Ascending aorta (tissue), 2 donors: ENCODE data around the gene PRKAR1B. TPM values are rescaled to one million over a fixed set of nuclear protein-coding genes. Genes with fewer than 3 reads are reported as not detected.

ENCODE experiments used
- DNase-seq, 2 donors: peaks; one replicate each; pipeline ENCODE4 v3.0.0-alpha.2; 2019; ENCODE audit warnings: low spot score in 2 of 2
- H3K27ac ChIP-seq, 2 donors: fragments of 200-600 bp; sonication (generic); one replicate each; pipeline ENCODE4 v1.5.1; 2016 to 2017; ENCODE audit warnings: mild to moderate bottlenecking in 1 of 2
- H3K27me3 ChIP-seq: fragments of 200-600 bp; sonication (generic); one replicate; pipeline ENCODE4 v1.5.1; 2017
- H3K36me3 ChIP-seq, 2 donors: fragments of 200-600 bp; sonication (generic); one replicate each; pipeline ENCODE4 v1.5.1; 2016
- H3K4me1 ChIP-seq, 2 donors: fragments of 200-600 bp; sonication (generic); one replicate each; pipeline ENCODE4 v1.5.1; 2016 to 2017; ENCODE audit warnings: mild to moderate bottlenecking in 1 of 2
- H3K4me3 ChIP-seq, 2 donors: fragments of 200-600 bp; sonication (generic); one replicate each; pipeline ENCODE4 v1.5.1; 2016 to 2017; ENCODE audit warnings: mild to moderate bottlenecking in 1 of 2
- H3K9me3 ChIP-seq, 2 donors: fragments of 200-600 bp; sonication (generic); one replicate each; pipeline ENCODE4 v1.5.1; 2016
- CTCF ChIP-seq, 3 experiments: fragments of 200-600 bp in 2 of 3; fragments of 450-650 bp in 1 of 3; sonication (generic) in 2 of 3; IDR thresholded peaks; one replicate each; pipeline ENCODE4 v1.5.1; 2016 to 2019; ENCODE audit warnings: antibody characterized with exemption in 3 of 3, mild to moderate bottlenecking in 1 of 3, moderate library complexity in 1 of 3
- intact Hi-C: fragments of 100-400 bp; cut with DNase I; formaldehyde crosslinking; loops from one replicate; pipeline ENCODE4 v1.15.1; 2023
- total RNA-seq: library from RNA; depleted of rRNA; stranded (reverse); fragments of >200 nt; gene quantifications from one replicate; pipeline ENCODE4 v1.1.0, GENCODE V29; 2016

The PRKAR1B gene
- total RNA-seq, 1 donor from 2014 or later = 13.0 TPM

GRCh38 chr7:582081-582835, 144.8 kb downstream of the PRKAR1B start:
- Histone ChIP-seq H3K4me3 (no peak overlapping the region), H3K27me3 (no peaks in the 10 kb centered on the region), H3K9me3 (no peaks in the 10 kb centered on the region), H3K27ac (no peak overlapping the region), H3K36me3 (no peaks in the 10 kb centered on the region), H3K4me1 (peaks cover 3% of the 10 kb centered on the region in 2 donors)
- DNase-seq = no peak
- TF ChIP-seq CTCF (IDR thresholded peaks at IDR 0.05) = no peak
- intact Hi-C loops = no loop called here

GRCh38 chr7:578386-578785, 148.7 kb downstream of the PRKAR1B start:
- peaks cover 3 to 7% of the 10 kb centered on the region in 2 donors for H3K4me1 ChIP-seq
- TF ChIP-seq CTCF (IDR thresholded peaks at IDR 0.05) = no peak
- H3K36me3 ChIP-seq = no peaks in the 10 kb centered on the region
- no peaks in the 10 kb centered on the region for H3K27me3 ChIP-seq
- intact Hi-C loops = no loop called here
- no peak overlapping the region for H3K4me3 ChIP-seq
- H3K9me3 ChIP-seq = no peaks in the 10 kb centered on the region
- no peak overlapping the region for H3K27ac ChIP-seq
- DNase-seq = no peak

- Histone ChIP-seq H3K36me3 (no peaks in the 10 kb centered on the region), H3K4me3 (no peak overlapping the region), H3K4me1 (peaks cover 3 to 7% of the 10 kb centered on the region in 2 donors), H3K27me3 (no peaks in the 10 kb centered on the region), H3K9me3 (no peaks in the 10 kb centered on the region), H3K27ac (no peak overlapping the region)
- DNase-seq = no peak
- TF ChIP-seq CTCF (IDR thresholded peaks at IDR 0.05) = no peak
- intact Hi-C loops = no loop called here
Observed at GRCh38 chr7:577741-578370, 149.2 kb downstream of the PRKAR1B start.

GRCh38 chr7:577278-577665, 149.8 kb downstream of the PRKAR1B start:
- no peaks in the 10 kb centered on the region for H3K36me3 ChIP-seq
- no peak for TF ChIP-seq CTCF (IDR thresholded peaks at IDR 0.05)
- H3K4me1 ChIP-seq = peaks cover 3 to 7% of the 10 kb centered on the region in 2 donors
- H3K4me3 ChIP-seq = no peak overlapping the region
- intact Hi-C loops = no loop called here
- no peak for DNase-seq
- no peak overlapping the region for H3K27ac ChIP-seq
- H3K9me3 ChIP-seq = no peaks in the 10 kb centered on the region
- H3K27me3 ChIP-seq = no peaks in the 10 kb centered on the region

GRCh38 chr7:576524-577277, 150.4 kb downstream of the PRKAR1B start:
- DNase-seq = no peak
- Histone ChIP-seq H3K4me1 (peaks cover 3 to 7% of the 10 kb centered on the region in 2 donors), H3K27ac (no peak overlapping the region), H3K27me3 (no peaks in the 10 kb centered on the region), H3K9me3 (no peaks in the 10 kb centered on the region), H3K4me3 (no peak overlapping the region), H3K36me3 (no peaks in the 10 kb centered on the region)
- no peak for TF ChIP-seq CTCF (IDR thresholded peaks at IDR 0.05)
- intact Hi-C loops = no loop called here
